ENCODE results near the gene TLL2.

TLL2 gene

GRCh38 chr10:96505150-96506136, 8.3 kb downstream of the TLL2 start:
- Histone ChIP-seq H3K27ac (no peak overlapping the region), H3K4me1 (ENCODE audit: control insufficient read depth in 1 of 2, insufficient read depth in 1 of 2, low read depth in 1 of 2, low read length in 1 of 2) (no peaks in the 10 kb centered on the region), H3K4me3 (ENCODE audit: low read depth in 1 of 2, low read length in 1 of 2) (no peak overlapping the region), H3K36me3 (no peaks in the 10 kb centered on the region), H3K27me3 (peaks cover 55% of the 10 kb centered on the region), H3K9me3 (no peaks in the 10 kb centered on the region)
- TF ChIP-seq CTCF (IDR thresholded peaks at IDR 0.05): no peak

- H3K4me1 ChIP-seq (ENCODE audit: control insufficient read depth in 1 of 2, insufficient read depth in 1 of 2, low read depth in 1 of 2, low read length in 1 of 2): no peaks in the 10 kb centered on the region
- no peak overlapping the region for H3K4me3 ChIP-seq (ENCODE audit: low read depth in 1 of 2, low read length in 1 of 2)
- H3K9me3 ChIP-seq: no peaks in the 10 kb centered on the region
- H3K27me3 ChIP-seq: peaks cover 46% of the 10 kb centered on the region
- no peak overlapping the region for H3K27ac ChIP-seq
- TF ChIP-seq CTCF (IDR thresholded peaks at IDR 0.05): no peak
- no peaks in the 10 kb centered on the region for H3K36me3 ChIP-seq
Measured at GRCh38 chr10:96502561-96503282, 11.0 kb downstream of the TLL2 start.

- Histone ChIP-seq H3K27ac (no peak overlapping the region), H3K4me3 (ENCODE audit: low read depth in 1 of 2, low read length in 1 of 2) (no peak overlapping the region), H3K4me1 (ENCODE audit: control insufficient read depth in 1 of 2, insufficient read depth in 1 of 2, low read depth in 1 of 2, low read length in 1 of 2) (no peaks in the 10 kb centered on the region), H3K9me3 (no peaks in the 10 kb centered on the region), H3K27me3 (peaks cover 50% of the 10 kb centered on the region), H3K36me3 (no peaks in the 10 kb centered on the region)
- no peak for TF ChIP-seq CTCF (IDR thresholded peaks at IDR 0.05)
Measured at GRCh38 chr10:96501985-96502384, 11.7 kb downstream of the TLL2 start.

GRCh38 chr10:96500519-96500918, 13.2 kb downstream of the TLL2 start:
- H3K4me1 ChIP-seq (ENCODE audit: control insufficient read depth in 1 of 2, insufficient read depth in 1 of 2, low read depth in 1 of 2, low read length in 1 of 2): no peaks in the 10 kb centered on the region
- peaks cover 52% of the 10 kb centered on the region for H3K27me3 ChIP-seq
- H3K9me3 ChIP-seq: no peaks in the 10 kb centered on the region
- no peak overlapping the region for H3K27ac ChIP-seq
- no peak overlapping the region for H3K4me3 ChIP-seq (ENCODE audit: low read depth in 1 of 2, low read length in 1 of 2)
- no peaks in the 10 kb centered on the region for H3K36me3 ChIP-seq
- no peak for TF ChIP-seq CTCF (IDR thresholded peaks at IDR 0.05)

- Histone ChIP-seq H3K9me3 (no peaks in the 10 kb centered on the region), H3K4me3 (ENCODE audit: low read depth in 1 of 2, low read length in 1 of 2) (no peak overlapping the region), H3K27ac (no peak overlapping the region), H3K36me3 (no peaks in the 10 kb centered on the region), H3K27me3 (peaks cover 47% of the 10 kb centered on the region), H3K4me1 (ENCODE audit: control insufficient read depth in 1 of 2, insufficient read depth in 1 of 2, low read depth in 1 of 2, low read length in 1 of 2) (no peaks in the 10 kb centered on the region)
- TF ChIP-seq CTCF (IDR thresholded peaks at IDR 0.05): no peak
Measured at GRCh38 chr10:96500050-96500449, 13.7 kb downstream of the TLL2 start.

Data from neutrophil (primary cell).